Activated CD8-positive, alpha-beta memory T cell treated with anti-CD3 and anti-CD28 coated beads for 4 hours (primary cell): Measurements from ENCODE around the gene HERC5.
"Not testable (repeated sequence)": the region's sequence is repeated elsewhere in the genome, so short reads cannot be mapped to it uniquely, and the experiment has no call there.

Source experiments
- DNase-seq, 2 donors: peaks; one replicate each; pipeline ENCODE4 v3.0.0-alpha.2; 2020; ENCODE audit warnings: low read depth in 2 of 2

Gene HERC5

DNA sequence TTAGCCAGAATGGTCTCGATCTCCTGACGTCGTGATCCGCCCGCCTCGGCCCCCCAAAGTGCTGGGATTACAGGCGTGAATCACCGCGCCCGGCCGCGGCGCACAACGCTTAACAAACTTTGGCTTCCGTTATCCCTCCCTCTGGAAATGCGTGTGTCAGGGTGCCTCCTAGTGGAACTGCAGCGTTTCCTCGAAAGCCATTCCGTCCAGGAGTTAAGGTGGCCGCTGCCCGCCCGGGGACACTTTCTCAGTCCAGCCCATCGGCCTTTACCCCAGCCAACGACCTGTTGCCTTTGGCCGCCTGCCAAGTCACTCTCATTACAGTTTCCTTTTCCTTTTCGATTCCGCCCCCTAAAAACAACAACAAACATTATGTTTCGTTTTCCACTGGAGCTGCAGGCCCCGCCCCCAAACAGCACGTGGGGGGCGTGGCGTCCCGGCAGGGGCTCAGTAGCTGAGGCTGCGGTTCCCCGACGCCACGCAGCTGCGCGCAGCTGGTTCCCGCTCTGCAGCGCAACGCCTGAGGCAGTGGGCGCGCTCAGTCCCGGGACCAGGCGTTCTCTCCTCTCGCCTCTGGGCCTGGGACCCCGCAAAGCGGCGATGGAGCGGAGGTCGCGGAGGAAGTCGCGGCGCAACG is at the start of gene HERC5:
Gene HERC5 (plus strand): TSS at position 450 of the 637 bp plus-strand sequence. CDS start 151 bp downstream, at position 601.
- peak; percentile 81 for DNase-seq

DNA sequence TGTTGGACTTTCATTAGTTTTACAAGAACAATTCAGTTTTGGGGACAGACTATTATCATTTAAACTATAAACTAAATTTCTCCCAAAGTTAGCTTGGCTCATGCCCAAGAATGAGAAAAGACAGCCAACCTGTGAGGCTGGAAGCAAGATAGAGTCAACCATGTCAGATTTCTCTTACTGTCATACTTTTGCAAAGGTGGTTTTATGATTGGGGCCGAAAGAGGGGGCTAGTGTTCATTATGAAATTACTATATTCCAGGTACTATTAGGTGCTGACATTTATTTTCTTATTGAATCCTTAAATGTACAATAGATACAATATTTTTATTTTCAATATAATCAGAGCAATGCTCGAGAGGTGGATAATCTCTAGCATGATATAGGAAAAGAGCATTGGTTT is 47.7 kb upstream of the HERC5 start:
- DNase-seq, result no peak

DNA sequence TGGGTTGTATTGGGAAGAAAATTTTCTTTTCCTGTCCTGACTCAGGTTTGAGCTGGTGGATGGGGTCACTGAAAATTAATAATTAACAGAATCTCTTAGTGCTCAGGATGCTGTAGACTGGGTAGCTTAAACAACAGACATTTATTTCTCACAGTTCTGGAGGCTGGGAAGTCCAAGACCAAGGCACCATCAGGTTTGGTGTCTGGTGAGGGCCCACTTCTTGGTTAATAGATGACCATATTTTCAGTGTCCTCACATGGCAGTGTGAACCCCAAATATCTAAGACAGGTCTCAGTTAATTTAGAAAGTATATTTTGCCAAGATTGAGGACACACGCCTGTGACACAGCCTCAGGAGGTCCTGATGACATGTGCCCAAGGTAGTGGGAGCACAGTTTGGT is 47.1 kb upstream of the HERC5 start:
- DNase-seq, result no peak

DNA sequence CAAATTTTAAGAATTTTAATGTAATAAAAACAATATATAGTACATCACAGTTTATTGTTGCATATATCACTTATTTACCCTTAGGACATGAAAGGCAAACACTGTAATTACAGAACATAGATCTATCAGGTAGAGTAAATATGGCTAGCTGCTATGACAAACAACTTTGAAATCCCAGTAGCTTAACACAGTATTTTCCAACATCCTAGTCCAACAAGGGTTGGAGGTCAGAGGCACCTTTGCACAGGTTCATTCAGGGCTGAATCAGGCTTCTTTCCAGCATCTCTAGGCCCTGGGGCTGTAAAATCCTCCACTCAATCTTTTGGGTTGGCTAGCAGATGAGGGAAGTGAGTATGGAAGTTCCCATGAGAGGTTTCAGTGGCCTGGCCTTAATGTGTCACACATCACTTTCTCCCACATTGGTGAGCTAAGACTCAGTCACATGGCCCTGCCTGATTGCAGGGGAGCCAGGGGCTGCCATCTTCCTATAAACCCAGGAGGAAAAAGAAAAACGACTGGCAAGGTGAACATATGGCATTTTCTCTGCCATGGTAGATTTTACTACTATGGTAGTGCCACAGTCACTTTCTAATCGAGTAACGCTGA is 45.3 kb upstream of the HERC5 start:
- DNase-seq, result no peak

DNA sequence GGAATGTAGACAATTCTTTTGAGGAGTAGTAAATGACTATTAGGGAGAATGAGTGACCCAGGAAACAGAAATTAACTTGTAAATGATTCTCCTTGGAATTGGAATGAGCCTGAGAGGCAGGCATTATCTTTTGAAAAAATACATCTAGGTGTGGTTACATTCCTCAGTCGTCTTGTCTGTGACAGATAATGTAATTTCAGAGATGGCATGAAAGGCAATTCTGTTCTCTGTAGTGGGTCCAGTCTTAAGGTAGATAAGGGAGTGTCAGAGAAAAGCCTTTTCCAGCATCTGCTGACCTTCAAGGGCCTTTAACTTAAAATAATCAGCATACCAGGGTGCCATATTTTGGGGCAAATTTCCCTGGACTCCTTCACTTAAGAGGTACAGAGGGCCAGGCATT is 43.1 kb upstream of the HERC5 start:
- DNase-seq, result no peak

DNA sequence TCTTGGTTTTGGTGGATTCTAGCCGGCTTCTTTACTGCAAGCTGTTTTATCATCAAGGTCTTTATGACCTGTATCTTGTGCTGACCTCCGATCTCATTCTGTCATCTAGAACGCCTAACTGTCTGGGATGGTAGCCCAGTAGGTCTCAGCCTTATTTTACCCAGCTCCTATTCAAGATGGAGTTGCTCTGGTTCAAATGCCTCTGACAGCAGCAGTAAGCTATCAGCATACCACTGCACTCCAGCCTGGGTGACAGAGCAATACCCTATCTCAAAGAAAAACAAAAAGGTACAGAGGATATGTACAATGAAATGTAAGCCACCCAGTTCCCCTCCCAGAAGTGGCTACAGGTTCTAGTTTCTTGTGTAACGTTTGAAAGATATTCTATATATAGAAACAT is 42.2 kb upstream of the HERC5 start:
- no peak for DNase-seq

DNA sequence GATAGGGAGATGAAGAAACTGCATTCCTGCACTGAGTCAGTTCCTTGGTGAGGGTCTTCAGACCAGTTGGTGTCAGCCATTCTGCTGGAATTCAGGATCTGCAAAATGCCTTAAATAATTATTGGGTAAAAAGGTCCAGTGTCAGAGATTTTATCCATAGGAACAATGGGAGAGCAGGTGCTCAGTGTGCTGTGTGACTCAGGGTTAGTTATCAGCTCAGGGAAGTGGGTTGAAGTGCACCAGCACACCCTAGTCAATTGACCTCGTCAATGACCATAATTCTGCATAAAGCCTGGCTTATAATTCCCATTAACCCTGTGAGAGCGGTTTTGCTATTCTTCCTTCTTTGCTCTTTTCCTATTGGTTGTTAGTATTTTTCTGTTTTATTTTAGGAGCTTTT is 40.9 kb upstream of the HERC5 start:
- DNase-seq, result no peak

DNA sequence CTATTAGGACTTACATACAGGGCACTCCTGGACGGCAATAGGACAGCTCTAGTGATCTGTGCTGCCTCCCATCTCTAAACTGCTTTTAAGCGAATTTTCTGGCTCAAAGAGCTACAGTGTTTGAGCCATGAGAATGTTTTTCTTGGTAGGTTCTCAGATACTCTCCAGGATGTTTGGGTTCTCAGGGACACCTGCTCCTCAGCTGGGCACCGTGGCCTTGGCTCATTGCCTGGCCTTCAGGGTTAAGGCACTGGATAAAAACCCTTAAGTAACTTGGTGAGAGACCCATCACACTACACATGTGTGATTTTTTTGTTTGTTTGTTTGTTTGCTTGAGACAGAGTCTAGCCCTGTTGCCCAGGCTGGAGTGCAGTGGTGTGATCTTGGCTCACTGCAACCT is 38.5 kb upstream of the HERC5 start:
- no peak for DNase-seq

DNA sequence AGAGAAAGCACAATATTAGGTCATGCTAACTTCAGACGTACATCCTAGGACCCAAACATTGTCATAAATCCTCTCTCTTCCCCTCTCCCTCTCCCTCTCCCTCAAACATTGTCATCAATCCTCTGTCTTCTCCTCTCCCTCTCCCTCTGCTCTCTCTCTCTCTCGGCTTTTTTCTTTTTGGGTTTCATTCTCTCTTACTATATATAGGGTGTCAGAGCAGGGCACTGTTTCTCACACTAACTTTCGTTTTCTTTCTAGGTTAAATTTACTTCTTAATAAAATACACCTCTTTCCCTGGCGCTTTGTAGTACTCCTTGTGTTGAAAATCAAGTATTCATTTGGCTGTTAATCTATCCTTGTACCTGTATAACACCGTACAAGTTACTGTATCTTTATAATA is 37.0 kb upstream of the HERC5 start:
- DNase-seq, result no peak

DNA sequence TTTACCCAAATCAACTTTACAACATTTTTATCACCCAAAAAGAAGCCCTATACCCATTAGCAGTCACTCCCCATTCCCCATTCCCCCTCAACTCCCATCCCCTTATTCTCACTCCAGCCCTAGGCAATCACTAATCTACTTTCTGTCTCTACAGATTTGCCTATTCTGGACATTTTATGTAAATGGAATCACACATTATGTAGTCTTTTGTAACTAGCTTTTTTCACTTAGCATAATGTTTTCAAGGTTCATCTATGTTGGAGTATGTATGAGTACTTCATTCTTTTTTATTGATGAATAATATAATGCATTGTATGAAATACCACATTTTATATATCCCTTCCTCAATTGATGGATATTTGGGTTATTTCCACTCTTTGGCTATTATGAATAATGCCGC is 36.1 kb upstream of the HERC5 start:
- no peak for DNase-seq

DNA sequence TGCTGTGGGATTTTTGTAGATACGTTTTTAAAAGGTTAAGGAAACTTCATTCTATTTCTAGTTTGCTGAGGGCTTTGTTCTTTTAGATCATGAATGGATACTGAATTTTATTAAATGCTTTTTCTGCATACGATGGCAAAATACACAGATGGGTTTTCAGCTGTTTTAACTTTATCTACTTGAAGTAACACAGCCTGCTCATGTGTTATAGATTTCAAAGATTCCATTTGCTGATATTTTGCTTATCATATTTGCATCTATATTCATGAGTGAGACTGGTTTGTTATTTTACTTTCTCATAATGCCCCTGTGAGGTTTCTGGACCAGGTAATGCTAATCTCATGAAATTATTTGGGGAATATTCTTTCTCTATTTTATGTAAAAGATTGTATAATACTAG is 34.5 kb upstream of the HERC5 start:
- DNase-seq, result no peak

DNA sequence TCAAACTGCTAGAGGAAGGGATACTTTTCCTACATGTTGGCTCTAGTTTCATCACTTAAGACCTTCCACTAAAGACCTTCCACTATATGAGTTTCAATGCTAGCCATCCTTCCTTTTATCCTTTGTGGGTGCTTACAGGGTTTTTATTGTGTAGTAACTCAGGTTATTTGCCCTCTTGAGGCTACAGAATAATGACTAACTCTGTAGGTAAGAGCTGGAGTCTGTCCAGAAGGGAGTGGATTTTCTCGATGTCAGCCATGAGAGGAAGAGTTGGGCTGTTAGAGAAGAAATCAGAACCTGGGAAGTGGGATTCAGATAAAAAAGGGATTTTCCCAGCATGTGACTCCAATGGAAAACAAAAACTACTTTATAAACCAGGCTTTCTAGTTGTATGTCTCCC is 27.5 kb upstream of the HERC5 start:
- no peak for DNase-seq

DNA sequence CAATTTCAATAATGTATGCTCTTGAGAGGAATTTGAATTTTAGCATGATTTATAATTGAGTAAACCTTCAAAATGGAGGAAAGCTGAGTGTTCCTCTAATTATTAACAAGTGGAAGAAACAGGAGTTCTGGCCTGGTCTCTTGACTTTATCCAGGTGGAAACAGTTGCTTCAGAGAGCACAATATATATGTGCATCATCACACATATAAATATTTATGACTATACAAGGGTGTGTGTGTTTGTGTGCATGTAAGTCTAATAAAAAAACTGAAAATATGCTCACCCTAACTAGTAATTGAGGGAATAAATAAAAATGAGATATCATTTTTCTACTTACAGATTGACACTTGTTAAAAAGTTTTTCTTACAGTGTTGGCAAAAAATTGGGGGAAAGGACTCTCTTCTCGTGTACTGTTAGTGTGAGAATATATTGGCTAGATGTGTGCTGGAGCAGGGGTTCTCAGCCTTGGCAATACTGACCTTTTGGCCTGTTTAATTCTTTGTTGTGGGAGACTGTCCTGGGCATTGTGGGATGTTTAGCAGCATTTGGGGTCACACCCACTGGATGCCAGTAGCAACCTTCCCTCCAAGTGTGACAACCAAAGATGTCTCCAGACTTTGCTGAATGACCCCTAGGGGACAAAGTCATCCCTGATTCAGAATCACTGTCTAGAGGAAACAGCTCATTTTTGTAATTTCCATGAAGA is 20.8 kb upstream of the HERC5 start:
- DNase-seq, result no peak

DNA sequence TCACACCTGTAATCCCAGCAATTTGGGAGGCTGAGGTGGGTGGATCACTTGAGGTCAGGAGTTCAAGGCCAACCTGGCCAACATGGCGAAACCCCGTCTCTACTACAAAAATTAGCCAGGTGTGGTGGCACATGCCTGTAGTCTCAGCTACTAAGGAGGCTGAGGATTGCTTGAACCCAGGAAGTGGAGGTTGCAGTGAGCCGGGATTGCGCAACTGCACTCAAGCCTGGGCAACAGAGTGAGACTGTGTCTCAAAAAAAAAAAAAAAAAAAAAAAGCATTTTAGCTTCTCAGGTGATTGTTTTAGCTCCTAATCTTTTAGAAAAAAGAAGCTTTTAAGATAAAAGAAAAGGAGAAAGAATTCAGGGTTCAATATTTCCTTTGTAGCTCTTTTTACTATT is 19.0 kb upstream of the HERC5 start:
- DNase-seq, result not testable (repeated sequence)

DNA sequence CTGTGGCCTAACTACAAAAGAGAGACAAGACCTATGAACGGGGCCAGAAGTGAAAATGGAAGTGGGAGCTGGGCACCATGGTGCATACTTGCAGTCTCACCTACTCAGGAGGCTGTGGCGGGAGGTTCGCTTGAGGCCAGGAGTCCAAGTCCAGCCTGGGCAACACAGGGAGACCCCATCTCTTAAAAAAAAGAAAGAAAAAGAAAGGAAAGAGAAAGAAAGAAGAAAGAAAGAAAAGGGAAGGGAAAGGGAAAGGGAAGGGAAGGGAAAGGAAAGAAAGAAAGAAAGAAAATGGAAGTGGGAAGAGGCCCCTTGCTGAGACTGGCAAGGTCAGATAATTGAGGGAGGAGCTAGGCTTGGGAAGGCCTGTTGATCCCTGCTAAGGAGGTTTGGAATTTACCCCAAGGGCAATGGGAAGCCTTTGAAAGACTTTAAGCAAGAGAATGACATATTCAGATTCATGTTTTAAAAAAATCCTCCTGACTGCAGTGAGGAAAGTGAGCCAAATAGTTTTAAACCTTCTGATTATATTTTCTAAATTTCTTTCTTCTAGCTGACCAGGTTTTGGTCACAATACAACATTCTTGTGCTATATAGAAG is 17.7 kb upstream of the HERC5 start:
- no peak for DNase-seq

DNA sequence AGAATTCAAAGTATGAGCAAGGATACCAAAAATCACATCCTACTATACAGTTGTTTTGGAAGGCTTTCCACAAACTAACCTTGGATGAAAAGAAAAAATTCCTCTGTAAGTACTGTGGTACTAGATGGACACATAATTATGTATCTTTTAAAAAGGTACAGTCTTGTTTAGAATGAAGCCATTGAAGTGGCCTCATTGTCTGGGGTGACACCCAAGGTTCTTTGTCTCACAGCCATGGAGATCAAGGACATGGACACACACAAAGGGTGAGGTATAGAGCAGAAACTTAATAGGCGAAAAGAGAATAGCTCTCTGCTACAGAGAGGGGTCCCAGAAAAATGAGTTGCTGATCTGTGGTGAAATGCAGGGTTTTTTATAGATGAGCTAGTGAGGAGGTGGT is 16.8 kb upstream of the HERC5 start:
- no peak for DNase-seq

DNA sequence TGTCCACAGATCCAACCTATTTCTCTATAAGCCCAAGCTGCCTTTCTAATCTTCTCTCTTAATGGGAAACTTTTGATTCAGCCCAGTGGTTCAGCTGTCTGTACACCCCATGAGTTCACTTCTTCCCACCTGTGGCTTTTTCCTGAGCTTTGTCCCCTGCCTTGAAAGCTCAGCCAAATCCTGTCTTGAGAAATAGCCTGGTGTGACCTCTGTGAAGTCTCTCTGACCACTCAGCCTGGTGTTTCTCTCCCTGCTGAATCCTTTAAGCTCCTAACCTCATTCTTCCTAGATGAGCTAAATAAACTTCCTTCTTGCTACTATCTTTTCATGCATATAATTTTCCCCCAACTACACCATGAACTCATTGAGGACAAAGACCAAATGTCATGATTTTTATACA is 15.2 kb upstream of the HERC5 start:
- DNase-seq, result no peak

DNA sequence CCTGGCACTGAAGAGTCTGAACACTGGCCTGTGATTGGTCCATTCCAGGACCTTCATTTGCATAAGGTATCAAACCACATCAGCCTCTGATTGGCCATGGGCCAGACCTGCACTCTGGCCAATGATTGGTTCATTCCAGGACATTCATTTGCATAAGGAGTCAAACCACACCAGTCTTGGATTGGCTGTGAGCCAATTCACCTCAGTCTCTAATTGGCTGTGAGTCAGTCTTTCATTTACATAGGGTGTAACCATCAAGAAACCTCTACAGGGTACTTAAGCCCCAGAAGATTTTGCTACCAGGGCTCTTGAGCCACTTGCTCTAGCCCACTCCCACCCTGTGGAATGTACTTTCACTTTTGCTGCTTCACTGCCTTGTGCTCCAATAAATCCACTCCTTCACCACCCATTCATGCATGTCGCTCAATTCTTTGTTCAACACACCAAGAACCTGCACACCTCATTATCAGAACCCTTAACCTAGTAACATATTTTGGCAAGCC is 14.2 kb upstream of the HERC5 start:
- DNase-seq, result no peak

DNA sequence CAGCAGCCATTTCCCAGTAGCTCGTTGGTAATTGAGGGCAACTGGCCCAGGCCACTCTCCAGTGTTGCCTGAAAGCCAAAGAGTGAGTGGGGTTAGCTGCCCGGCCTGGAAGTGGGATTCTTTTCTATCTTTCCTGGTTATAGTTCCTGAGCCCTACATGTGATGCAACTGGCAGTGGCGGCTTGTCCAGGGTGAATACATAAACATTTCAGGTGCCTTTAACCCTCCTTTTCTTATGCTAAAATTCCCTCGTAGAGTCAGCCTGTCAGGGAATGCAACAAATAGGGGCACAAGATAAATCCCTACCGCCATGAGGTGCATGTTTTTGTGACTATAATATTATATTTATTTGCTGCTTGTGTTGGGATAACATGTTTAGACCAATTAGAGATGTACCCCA is 13.4 kb upstream of the HERC5 start:
- DNase-seq, result no peak

DNA sequence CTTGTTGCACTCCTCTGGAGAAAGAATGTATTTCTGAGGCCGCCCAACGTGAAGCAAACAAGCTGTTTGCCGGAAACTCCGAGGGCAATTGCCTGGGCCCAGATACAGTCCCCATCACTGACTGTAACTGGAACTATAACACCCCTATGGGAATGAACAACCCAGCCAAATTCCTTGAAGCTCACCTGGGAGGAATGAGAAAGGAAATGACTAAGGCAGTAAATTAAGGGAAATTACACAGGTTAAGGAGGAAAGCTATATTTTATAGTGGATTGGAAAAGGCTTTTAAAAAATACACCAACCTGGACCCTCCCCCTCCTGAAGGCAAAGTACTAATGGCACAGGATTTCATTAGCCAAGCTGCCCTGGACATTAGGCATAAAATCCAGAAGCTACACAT is 11.7 kb upstream of the HERC5 start:
- DNase-seq, result no peak

DNA sequence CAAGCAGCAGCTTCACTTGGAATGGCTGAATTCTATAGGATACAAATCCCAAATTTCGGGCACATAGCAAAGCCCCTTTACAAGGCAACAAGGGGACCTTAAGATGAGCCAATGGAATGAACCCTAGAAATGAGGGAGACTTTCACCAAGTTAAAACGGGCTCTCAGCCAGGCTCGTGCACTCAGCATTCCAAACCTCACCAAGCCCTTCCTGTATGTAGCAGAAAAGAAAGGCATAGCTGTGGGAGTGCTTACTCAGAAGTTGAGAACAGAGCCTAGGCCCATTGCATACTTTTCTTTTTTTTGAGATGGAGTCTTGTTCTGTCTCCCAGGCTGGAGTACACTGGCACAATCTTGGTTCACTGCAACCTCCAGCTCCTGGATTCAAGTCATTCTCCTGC is 10.8 kb upstream of the HERC5 start:
- no peak for DNase-seq

DNA sequence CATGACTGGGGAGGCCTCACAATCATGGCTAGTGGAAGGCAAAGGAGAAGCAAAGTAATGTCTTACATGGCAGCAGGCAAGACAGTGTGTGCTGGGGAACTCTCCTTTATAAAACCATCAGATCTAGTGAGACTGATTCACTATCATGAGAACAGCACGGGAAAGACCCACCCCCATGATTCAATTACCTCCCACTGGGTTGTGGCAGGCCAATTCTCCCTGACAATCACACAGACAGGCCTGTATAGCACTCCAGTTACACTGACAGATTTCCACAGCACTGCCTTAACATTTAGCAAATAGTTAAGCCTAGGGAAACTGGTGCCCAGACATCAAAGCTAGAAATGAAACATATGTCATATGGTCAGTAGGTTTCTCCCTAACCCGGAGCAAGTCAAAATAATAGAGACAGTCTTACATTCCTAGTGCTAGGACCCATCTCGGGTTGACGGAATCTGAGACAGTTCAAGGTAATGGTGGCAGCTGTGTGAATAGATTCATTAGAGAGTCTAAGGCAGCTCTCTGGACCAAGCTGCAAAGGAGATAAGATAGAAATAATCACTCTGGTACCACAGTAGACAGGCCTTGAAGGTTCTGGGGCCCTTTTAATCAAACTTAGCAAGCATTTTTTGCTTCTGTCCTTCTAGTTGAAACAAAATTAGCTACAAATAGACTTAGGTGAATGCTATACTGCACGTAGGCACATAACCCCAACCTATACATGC is 9.4 kb upstream of the HERC5 start:
- DNase-seq, result no peak
